ENCODE measurements around the gene MRPS14. TPM values are rescaled to one million over a fixed set of nuclear protein-coding genes. Genes with fewer than 3 reads are reported as not detected.

The MRPS14 gene
- total RNA-seq, 1 donor from 2014 or later = 34.4 TPM

DNA sequence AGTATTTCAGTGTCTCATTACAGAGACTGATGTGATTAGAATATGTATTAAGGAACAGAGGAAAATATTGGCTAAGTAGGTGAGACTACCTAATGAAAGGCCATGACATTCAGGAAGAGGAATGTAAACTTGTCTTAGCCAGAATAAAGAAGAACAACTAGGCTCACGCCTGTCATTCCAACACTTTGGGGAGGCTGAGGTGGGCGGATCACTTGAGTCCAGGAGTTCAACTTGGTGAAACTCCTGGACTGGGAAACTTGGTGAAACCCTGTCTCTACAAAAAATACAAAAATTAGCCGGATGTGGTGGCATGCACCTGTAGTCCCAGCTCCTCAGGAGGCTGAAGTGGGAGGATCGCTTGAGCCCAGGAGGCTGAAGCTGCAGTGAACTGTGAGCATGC lies 38.3 kb downstream of the MRPS14 start:
- Mint-ChIP-seq H3K36me3 (ENCODE audit: low read depth) (peaks cover 2% of the 10 kb centered on the region), H3K27ac (ENCODE audit: unreplicated experiment) (no peak overlapping the region), H3K27me3 (ENCODE audit: low read depth) (no peaks in the 10 kb centered on the region), H3K4me3 (no peak overlapping the region), H3K9me3 (peaks cover 2% of the 10 kb centered on the region), H3K4me1 (no peaks in the 10 kb centered on the region)
- no peak for DNase-seq (ENCODE audit: low read depth, low spot score)
- TF ChIP-seq, protein P1, sequence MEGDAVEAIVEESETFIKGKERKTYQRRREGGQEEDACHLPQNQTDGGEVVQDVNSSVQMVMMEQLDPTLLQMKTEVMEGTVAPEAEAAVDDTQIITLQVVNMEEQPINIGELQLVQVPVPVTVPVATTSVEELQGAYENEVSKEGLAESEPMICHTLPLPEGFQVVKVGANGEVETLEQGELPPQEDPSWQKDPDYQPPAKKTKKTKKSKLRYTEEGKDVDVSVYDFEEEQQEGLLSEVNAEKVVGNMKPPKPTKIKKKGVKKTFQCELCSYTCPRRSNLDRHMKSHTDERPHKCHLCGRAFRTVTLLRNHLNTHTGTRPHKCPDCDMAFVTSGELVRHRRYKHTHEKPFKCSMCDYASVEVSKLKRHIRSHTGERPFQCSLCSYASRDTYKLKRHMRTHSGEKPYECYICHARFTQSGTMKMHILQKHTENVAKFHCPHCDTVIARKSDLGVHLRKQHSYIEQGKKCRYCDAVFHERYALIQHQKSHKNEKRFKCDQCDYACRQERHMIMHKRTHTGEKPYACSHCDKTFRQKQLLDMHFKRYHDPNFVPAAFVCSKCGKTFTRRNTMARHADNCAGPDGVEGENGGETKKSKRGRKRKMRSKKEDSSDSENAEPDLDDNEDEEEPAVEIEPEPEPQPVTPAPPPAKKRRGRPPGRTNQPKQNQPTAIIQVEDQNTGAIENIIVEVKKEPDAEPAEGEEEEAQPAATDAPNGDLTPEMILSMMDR (conservative IDR thresholded peaks at IDR 0.05) = no peak

DNA sequence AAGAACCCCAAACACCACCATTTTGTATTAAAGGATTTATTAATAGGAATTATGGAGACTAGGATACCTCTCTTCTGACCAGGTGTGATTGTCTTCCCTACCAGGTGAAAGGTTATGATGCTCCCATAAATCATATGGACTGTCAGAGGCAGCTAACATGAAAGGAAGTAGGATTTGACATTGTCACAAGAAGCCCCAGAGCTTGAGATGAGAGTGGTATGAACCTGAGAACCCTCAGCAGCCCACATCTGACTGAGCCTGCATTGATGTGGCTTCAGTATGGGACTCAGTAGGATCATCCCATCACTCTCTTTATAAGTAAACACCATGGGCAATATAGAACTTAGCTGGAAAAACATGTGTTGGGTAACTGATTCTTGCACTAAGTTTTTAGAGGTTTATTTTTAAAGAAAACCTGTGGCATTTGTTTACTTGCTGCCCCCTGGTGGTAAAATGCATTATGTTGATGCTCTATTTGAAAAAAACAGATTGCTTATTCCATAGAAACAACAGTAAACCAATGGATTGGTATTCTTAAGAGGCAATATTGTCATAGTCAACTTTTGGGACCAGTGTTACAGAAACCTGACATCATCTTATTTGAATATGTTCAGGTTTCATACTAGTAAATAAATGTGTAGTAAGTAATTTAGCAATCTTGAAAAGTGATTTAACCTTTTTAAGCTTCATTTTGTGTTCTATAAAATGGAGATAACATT lies 40.1 kb downstream of the MRPS14 start:
- H3K4me1 Mint-ChIP-seq = no peaks in the 10 kb centered on the region
- no peak overlapping the region for H3K27ac Mint-ChIP-seq (ENCODE audit: unreplicated experiment)
- peaks cover 2% of the 10 kb centered on the region for H3K9me3 Mint-ChIP-seq
- no peaks in the 10 kb centered on the region for H3K27me3 Mint-ChIP-seq (ENCODE audit: low read depth)
- peak; percentile 26 for DNase-seq (ENCODE audit: low read depth, low spot score)
- TF ChIP-seq, protein P1 (conservative IDR thresholded peaks at IDR 0.05) = peak; percentile 78
- H3K36me3 Mint-ChIP-seq (ENCODE audit: low read depth) = peaks cover 2% of the 10 kb centered on the region
- no peak overlapping the region for H3K4me3 Mint-ChIP-seq

DNA sequence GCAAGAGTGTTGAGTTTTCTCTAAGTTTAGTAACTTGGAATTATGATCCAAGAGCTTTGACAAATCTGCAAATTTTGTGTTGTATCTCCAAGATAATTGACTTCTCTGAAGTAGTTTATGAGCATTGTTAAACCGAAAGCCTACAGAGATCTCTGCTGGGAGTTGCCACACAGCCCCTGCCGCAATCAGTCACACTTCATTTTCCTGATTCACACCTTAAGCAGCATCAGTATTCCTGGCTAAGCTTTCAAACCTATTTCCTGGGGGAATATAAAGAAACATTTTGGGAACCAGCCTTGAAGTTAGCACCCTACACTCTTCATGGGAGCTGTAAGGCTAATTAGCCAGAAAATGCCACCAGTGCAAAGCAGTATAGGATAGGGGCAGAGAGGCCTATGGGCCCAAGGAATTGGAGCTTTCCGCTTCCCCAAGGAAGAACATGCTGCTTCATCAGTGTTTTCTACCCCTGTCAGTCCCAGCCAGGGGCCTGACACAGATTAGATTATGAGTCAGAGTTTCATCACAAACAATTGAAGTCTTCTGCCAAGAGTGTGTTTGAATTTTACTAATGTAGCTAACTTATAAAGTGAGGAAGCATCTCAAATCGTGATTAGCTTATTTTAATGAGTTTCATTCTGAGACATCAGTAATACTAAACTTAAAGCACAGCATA lies 46.7 kb downstream of the MRPS14 start:
- TF ChIP-seq, protein P1 (conservative IDR thresholded peaks at IDR 0.05) = no peak
- Mint-ChIP-seq H3K9me3 (no peaks in the 10 kb centered on the region), H3K36me3 (ENCODE audit: low read depth) (no peaks in the 10 kb centered on the region), H3K4me1 (no peaks in the 10 kb centered on the region), H3K27me3 (ENCODE audit: low read depth) (no peaks in the 10 kb centered on the region), H3K27ac (ENCODE audit: unreplicated experiment) (no peak overlapping the region), H3K4me3 (no peak overlapping the region)
- no peak for DNase-seq (ENCODE audit: low read depth, low spot score)

DNA sequence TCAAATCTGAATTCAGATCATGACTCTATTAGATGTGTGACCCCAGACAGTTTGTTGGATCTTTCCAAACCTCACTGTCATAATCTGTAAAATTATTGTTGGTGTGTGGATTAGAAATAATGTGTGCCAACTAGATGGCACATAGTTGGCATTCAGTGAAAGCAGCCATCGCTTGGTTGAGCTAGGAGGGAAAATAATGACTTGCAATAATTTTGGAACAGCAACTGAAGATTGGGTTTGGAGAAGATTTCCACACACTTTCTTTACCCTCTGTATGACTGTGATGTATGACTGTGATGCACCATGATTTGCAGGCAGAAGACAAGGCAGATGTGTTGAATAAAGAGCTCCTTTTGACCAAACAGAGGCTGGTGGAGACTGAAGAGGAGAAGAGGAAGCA lies 47.5 kb downstream of the MRPS14 start:
- H3K4me3 Mint-ChIP-seq = no peak overlapping the region
- H3K27ac Mint-ChIP-seq (ENCODE audit: unreplicated experiment) = no peak overlapping the region
- H3K36me3 Mint-ChIP-seq (ENCODE audit: low read depth) = no peaks in the 10 kb centered on the region

DNA sequence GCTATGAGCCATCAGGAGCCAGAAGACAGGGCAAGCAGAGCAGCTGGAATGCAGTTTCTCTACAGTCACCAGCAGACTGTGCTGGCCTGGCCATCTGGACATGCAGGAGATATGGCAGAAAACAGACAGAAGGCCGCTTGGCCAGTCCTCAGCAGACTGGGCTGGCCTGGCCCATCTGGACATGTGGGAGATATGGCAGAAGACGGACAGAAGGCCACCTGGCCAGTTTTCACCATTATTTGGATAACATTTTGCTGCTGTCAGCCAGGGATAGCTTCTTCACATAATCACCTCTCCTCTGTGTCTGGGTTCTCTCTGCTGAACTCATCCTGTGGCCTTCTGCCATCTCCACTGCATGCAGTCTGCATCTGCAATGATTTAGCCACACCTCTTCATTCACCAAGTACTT lies 48.5 kb downstream of the MRPS14 start:
- DNase-seq (ENCODE audit: low read depth, low spot score) = no peak
- H3K27ac Mint-ChIP-seq (ENCODE audit: unreplicated experiment) = no peak overlapping the region
- no peaks in the 10 kb centered on the region for H3K36me3 Mint-ChIP-seq (ENCODE audit: low read depth)
- TF ChIP-seq, protein P1 (conservative IDR thresholded peaks at IDR 0.05) = no peak
- no peaks in the 10 kb centered on the region for H3K27me3 Mint-ChIP-seq (ENCODE audit: low read depth)
- H3K4me1 Mint-ChIP-seq = no peaks in the 10 kb centered on the region
- H3K9me3 Mint-ChIP-seq = no peaks in the 10 kb centered on the region
- H3K4me3 Mint-ChIP-seq = no peak overlapping the region

More for the DNA sequence above, 47.5 kb downstream of the MRPS14 start:
- no peak for DNase-seq (ENCODE audit: low read depth, low spot score)
- Mint-ChIP-seq H3K9me3 (no peaks in the 10 kb centered on the region), H3K27me3 (ENCODE audit: low read depth) (no peaks in the 10 kb centered on the region), H3K4me1 (no peaks in the 10 kb centered on the region)
- TF ChIP-seq, protein P1 (conservative IDR thresholded peaks at IDR 0.05) = no peak
